Activated B cell treated with CpG ODN at 0.5 μM for 24 hours (primary cell): ENCODE measurements around the gene FAM171A2. TPM values are rescaled to one million over a fixed set of nuclear protein-coding genes. Genes with fewer than 3 reads are reported as not detected.
"Not testable (repeated sequence)": the region's sequence is repeated elsewhere in the genome, so short reads cannot be mapped to it uniquely, and the experiment has no call there.

Experiments
- ATAC-seq: fragments of 200-7000 bp; cut with Tn5 transposase; one replicate; pipeline ENCODE4 v1.10.0; 2021; ENCODE audit warnings: low read depth, mild to moderate bottlenecking, moderate library complexity
- CTCF ChIA-PET: fragments of 350-600 bp; sonication (Branson Sonifier 250); formaldehyde crosslinking; loops from one replicate; lab custom pipeline; 2021; ENCODE audit warnings: antibody characterized with exemption; lab: Charles Lee
- POLR2A ChIA-PET: fragments of 350-600 bp; sonication (Branson Sonifier 250); formaldehyde crosslinking; loops from one replicate; lab custom pipeline; 2021; ENCODE audit warnings: antibody characterized with exemption; lab: Charles Lee
- DNase-seq: peaks from one replicate; pipeline ENCODE4 v3.0.0; 2022
- H3K27ac Mint-ChIP-seq: one replicate; pipeline ENCODE4 v1.8.0; 2020; ENCODE audit warnings: mixed read lengths
- H3K27me3 Mint-ChIP-seq: one replicate; pipeline ENCODE4 v1.8.0; 2021; ENCODE audit warnings: mixed read lengths
- H3K36me3 Mint-ChIP-seq: one replicate; pipeline ENCODE4 v1.8.0; 2021; ENCODE audit warnings: low read depth, mixed read lengths
- H3K4me1 Mint-ChIP-seq: one replicate; pipeline ENCODE4 v1.8.0; 2021; ENCODE audit warnings: mixed read lengths
- H3K4me3 Mint-ChIP-seq: one replicate; pipeline ENCODE4 v1.8.0; 2020; ENCODE audit warnings: mild to moderate bottlenecking, mixed read lengths
- H3K9me3 Mint-ChIP-seq: one replicate; pipeline ENCODE4 v1.8.0; 2020; ENCODE audit warnings: mixed read lengths
- intact Hi-C: fragments of 100-400 bp; cut with micrococcal nuclease; formaldehyde crosslinking; loops from one replicate; pipeline ENCODE4 v1.15.1; 2024
- total RNA-seq: library from RNA; stranded (reverse); gene quantifications from 2 replicates; pipeline ENCODE4 v1.2.3, GENCODE V29; 2022
- TF ChIP-seq, protein P1 (sequence below): fragments of 200-600 bp; IDR thresholded peaks from one replicate; pipeline ENCODE4 v1.8.0; 2022; ENCODE audit warnings: antibody characterized with exemption, mild to moderate bottlenecking

The FAM171A2 gene
- total RNA-seq, 1 donor from 2014 or later, result 0.75 TPM

DNA sequence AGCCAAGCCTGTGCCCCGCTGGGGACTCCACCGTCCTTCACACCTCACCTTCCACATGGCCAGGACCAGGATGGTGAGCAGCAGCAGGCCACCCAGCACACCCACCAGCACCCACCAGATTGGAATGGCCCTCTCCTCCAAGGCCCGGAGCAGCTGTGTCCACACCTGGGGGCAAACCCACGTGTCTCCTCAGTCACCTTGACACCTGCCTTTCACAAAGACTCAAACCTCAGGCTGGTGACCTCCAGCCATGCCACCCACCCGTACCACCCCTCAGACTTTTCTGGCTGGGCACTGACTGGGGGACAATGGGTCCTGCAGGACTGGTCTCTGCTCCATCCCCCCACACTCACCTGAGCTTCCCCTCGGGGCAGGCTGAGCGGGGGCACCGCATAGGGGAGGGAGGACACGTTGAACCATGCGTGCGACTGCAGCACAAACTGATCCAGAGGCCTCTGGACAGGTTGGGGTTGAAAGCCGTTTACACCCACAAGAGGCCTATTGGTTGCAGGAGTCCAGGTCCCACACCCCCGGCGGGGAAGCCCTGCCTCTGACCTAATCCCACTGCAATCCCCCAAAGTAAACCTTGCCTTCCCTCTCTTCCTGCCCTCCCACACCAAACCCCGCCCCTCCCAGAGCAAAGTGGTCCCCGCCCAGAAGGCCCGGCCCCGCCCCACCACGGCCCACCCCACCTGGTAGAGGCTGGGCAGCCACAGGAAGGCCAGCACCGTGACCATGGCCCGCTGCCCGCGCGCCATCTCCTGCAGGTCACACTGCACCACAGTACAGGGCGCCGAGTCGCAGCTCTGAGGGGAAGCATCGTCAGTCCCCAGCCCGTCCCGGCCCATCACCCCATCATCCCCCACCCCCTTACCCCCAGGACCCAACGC, 10.9 kb upstream of the FAM171A2 start:
- DNase-seq (no peak), ATAC-seq (no peak)
- Mint-ChIP-seq H3K4me1 (peaks cover 3% of the 10 kb centered on the region), H3K4me3 (no peak overlapping the region), H3K36me3 (no peaks in the 10 kb centered on the region), H3K27me3 (peaks cover 29% of the 10 kb centered on the region), H3K9me3 (no peaks in the 10 kb centered on the region), H3K27ac (no peak overlapping the region)
- intact Hi-C loops, result no loop called here
- TF ChIP-seq, protein P1, sequence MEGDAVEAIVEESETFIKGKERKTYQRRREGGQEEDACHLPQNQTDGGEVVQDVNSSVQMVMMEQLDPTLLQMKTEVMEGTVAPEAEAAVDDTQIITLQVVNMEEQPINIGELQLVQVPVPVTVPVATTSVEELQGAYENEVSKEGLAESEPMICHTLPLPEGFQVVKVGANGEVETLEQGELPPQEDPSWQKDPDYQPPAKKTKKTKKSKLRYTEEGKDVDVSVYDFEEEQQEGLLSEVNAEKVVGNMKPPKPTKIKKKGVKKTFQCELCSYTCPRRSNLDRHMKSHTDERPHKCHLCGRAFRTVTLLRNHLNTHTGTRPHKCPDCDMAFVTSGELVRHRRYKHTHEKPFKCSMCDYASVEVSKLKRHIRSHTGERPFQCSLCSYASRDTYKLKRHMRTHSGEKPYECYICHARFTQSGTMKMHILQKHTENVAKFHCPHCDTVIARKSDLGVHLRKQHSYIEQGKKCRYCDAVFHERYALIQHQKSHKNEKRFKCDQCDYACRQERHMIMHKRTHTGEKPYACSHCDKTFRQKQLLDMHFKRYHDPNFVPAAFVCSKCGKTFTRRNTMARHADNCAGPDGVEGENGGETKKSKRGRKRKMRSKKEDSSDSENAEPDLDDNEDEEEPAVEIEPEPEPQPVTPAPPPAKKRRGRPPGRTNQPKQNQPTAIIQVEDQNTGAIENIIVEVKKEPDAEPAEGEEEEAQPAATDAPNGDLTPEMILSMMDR, result no peak
- CTCF ChIA-PET, result no interaction called here
- POLR2A ChIA-PET, result interaction anchor here (0.6 kb wide), 1 partner anchor 156 kb away, joined by 3 read pairs; no protein-coding TSS in a partner anchor

DNA sequence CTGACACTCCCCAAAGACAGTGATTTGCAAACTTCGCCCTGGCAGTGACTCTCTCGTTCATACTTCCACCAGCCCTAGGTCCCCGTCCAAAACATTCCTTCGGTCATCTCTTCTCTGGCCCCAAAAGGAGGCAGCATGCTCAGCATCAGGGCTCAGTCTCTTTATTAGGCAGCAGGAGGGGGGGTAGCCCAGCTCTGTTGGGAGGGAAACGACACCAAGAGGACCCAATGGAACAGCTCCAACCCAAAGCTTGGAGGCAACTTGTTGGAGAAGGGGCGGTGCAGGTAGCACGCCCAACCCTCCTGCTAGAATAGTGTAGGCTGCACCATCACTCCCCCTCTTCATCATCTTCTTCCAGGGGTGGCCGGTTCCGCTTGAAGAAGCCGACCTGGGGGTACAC, 8.4 kb upstream of the FAM171A2 start:
- POLR2A ChIA-PET, result no interaction called here
- peaks cover 3% of the 10 kb centered on the region for H3K4me1 Mint-ChIP-seq
- TF ChIP-seq, protein P1, result no peak
- DNase-seq (no peak), ATAC-seq (no peak)
- no peak overlapping the region for H3K27ac Mint-ChIP-seq
- CTCF ChIA-PET, result no interaction called here
- no peaks in the 10 kb centered on the region for H3K9me3 Mint-ChIP-seq
- no peaks in the 10 kb centered on the region for H3K36me3 Mint-ChIP-seq
- intact Hi-C loops, result no loop called here
- H3K4me3 Mint-ChIP-seq, result no peak overlapping the region
- peaks cover 40% of the 10 kb centered on the region for H3K27me3 Mint-ChIP-seq

DNA sequence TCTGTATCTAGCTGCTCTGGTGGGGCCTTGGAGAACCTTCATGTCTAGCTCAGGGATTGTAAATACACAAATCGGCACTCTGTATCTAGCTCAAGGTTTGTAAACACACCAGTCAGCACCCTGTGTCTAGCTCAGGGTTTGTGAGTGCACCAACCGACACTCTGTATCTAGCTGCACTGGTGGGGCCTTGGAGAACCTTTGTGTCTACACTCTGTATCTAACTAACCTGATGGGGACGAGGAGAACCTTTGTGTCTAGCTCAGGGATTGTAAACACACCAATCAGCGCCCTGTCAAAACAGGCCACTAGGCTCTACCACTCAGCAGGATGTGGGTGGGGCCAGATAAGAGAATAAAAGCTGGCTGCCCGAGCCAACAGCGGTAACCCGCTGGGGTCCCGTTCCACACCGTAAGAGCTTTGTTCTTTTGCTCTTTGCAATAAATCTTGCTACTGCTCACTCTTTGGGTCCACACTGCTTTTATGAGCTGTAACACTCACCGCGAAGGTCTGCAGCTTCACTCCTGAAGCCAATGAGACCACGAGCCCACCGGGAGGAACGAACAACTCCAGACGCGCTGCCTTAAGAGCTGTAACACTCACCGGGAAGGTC, 5.9 kb upstream of the FAM171A2 start:
- CTCF ChIA-PET, H3K36me3 Mint-ChIP-seq, intact Hi-C loops, H3K9me3 Mint-ChIP-seq, H3K27ac Mint-ChIP-seq, DNase-seq, ATAC-seq, H3K4me1 Mint-ChIP-seq: not testable (repeated sequence)
- peak overlapping the region; percentile 66 for H3K4me3 Mint-ChIP-seq
- POLR2A ChIA-PET, result interaction anchor here (1.1 kb wide), 1 partner anchor 148 kb away, joined by 4 read pairs; no protein-coding TSS in a partner anchor
- peaks cover 39% of the 10 kb centered on the region for H3K27me3 Mint-ChIP-seq

DNA sequence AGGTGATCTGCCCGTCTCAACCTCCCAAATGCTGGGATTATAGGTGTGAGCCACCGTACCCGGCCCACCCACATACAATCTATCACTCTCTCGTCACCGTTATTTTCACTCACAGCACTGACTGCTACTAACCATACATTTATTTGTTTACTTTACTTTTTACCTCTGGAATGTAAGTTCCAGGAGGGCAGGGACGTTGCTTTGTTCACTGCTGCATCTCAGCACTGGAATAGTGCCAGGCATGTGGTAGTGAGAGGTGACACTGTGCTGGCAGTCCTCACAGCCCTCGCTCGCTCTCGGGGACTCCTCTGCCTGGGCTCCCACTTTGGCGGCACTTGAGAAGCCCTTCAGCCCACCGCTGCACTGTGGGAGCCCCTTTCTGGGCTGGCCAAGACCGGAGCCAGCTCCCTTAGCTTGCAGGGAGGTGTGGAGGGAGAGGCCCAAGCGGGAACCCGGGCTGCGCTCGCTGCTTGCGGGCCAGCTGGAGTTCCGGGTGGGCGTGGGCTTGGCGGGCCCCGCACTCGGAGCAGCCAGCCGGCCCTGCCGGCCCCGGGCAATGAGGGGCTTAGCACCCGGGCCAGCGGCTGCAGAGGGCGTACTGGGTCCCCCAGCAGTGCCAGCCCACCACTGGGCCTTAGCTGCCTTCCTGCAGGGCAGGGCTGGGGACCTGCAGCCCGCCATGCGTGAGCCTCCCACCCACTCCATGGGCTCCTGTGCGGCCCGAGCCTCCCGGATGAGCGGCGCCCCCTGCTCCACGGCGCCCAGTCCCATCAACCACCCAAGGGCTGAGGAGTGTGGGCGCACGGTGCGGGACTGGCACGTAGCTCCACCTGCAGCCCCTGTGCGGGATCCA, 5.0 kb upstream of the FAM171A2 start:
- H3K4me3 Mint-ChIP-seq, POLR2A ChIA-PET, H3K36me3 Mint-ChIP-seq, intact Hi-C loops, H3K4me1 Mint-ChIP-seq, H3K9me3 Mint-ChIP-seq, DNase-seq, H3K27ac Mint-ChIP-seq, ATAC-seq: not testable (repeated sequence)
- H3K27me3 Mint-ChIP-seq, result peaks cover 34% of the 10 kb centered on the region
- CTCF ChIA-PET, result interaction anchor here (1.0 kb wide), 1 partner anchor 14 kb away, joined by 3 read pairs; no protein-coding TSS in a partner anchor

DNA sequence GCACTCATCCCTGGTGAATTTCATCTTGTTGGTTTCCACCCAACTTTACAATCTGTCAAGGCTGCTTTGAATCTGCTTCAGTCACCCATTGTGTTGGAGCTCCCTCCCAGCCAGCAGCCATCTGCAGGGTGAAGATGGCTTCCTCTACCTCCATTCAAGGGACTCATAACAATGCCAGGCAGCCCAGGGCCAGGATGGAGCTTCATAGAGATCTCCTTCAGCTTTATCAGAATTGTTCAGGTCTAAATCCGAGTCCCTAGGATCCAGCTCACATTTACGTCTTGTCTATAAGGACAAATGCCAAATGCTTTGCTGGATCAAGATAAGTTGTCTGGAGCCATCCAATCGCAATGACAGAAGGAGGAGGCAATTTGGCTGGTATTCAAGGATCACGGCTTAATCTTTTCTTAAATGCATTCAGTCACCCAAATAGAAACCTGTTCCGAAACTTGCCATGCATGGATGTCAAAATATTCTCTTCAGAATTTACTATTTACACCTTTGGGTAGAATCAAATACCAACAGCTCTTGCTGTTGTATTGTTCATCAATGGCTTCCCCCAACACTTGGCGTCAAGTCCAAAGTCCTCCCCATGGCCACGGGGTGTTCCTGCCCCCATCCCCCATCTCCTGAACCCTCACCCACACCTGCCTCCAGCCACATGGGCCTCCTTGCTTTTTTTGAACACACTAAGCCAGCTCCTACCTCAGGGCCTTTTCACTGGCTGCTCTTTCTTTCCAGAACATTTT, 3.8 kb upstream of the FAM171A2 start:
- Mint-ChIP-seq H3K4me3 (no peak overlapping the region), H3K27me3 (peaks cover 30% of the 10 kb centered on the region), H3K36me3 (no peaks in the 10 kb centered on the region), H3K27ac (no peak overlapping the region), H3K9me3 (no peaks in the 10 kb centered on the region), H3K4me1 (peaks cover 7% of the 10 kb centered on the region)
- TF ChIP-seq, protein P1, result no peak
- DNase-seq (no peak), ATAC-seq (no peak)
- intact Hi-C loops, result no loop called here
- ChIA-PET POLR2A (interaction anchor here (0.7 kb wide), 1 partner anchor 317 kb away, joined by 3 read pairs; no protein-coding TSS in a partner anchor), CTCF (interaction anchor here (0.6 to 1.0 kb wide), 2 partner anchors 13 to 32 kb away, joined by 3 read pairs; no protein-coding TSS in a partner anchor)

DNA sequence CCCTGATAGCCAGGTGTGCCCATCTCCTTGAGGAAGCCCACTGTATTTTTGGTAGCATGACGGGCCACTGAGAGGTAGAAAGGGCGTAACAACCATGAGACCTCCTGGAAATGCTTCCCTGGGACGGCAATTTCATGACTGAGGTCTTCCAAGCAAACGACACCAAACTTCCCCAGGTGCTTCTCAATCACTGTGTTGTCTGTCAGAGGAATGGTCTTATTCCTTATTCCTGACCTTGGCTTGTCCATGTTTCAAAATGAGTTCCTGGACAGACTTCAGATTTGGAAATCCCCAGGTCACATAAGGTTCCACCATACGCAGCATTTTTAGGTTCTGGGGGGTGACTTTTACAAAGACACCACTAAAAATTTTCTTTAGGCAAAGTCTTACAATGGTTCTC, 1.4 kb upstream of the FAM171A2 start:
- DNase-seq, intact Hi-C loops, H3K36me3 Mint-ChIP-seq, ATAC-seq, H3K4me1 Mint-ChIP-seq, H3K9me3 Mint-ChIP-seq, H3K4me3 Mint-ChIP-seq, H3K27ac Mint-ChIP-seq: not testable (repeated sequence)
- ChIA-PET POLR2A (interaction anchor here (0.6 kb wide), 1 partner anchor 157 kb away, joined by 3 read pairs; no protein-coding TSS in a partner anchor), CTCF (interaction anchor here (0.9 to 1.2 kb wide), 3 partner anchors 12 to 158 kb away, joined by 3 to 5 read pairs (median 3); partner anchors contain the start of gene GRN)
- H3K27me3 Mint-ChIP-seq, result peaks cover 29% of the 10 kb centered on the region
